SK-N-SH (cell line): ENCODE data around the gene TLX1. TPM values are rescaled to one million over a fixed set of nuclear protein-coding genes. Genes with fewer than 3 reads are reported as not detected.

Source experiments
- CTCF ChIA-PET: fragments of 300-600, 350-600 bp; formaldehyde crosslinking; extraction: SDS; loops from one replicate; lab custom pipeline; 2021; lab: Yijun Ruan, JAX
- POLR2A ChIA-PET: fragments of 350-600 bp; sonication (Branson Sonifier 250); formaldehyde crosslinking; extraction: SDS; loops from one replicate; lab custom pipeline; 2020; ENCODE audit warnings: antibody characterized with exemption, inconsistent platforms; lab: Yijun Ruan, JAX
- DNase-seq: peaks from one replicate; pipeline ENCODE4 v3.0.0; 2012
- H2AFZ ChIP-seq: fragments of 200-600 bp; sonication (generic); 2 replicates; pipeline ENCODE4 v1.8.1; 2016; ENCODE audit warnings: antibody characterized with exemption, mild to moderate bottlenecking, low read depth
- H3F3A ChIP-seq: fragments of 200-600 bp; sonication (generic); replicated peaks from 2 replicates; pipeline ENCODE3; 2016; ENCODE audit warnings: antibody characterized with exemption, mild to moderate bottlenecking; ENCODE audit not compliant: insufficient read depth
- H3K27ac ChIP-seq, 2 experiments: fragments of 200-500 bp in 1 of 2; fragments of 200-600 bp in 1 of 2; sonication (Bioruptor generic) in 1 of 2; sonication (generic), shearing (Covaris generic) in 1 of 2; 2 replicates each; pipeline versions ENCODE4 v1.5.1 to v1.6.1; 2014 to 2016; ENCODE audit warnings: low read depth in 2 of 2, inconsistent platforms in 1 of 2, low read length in 1 of 2, mild to moderate bottlenecking in 1 of 2, mixed read lengths in 1 of 2
- H3K27me3 ChIP-seq: fragments of 200-600 bp; sonication (generic), shearing (Covaris generic); 2 replicates; pipeline ENCODE4 v1.6.1; 2016; ENCODE audit warnings: mixed run types; ENCODE audit not compliant: insufficient read depth
- H3K36me3 ChIP-seq, 2 experiments: fragments of 200-500 bp in 1 of 2; fragments of 200-600 bp in 1 of 2; sonication (Bioruptor generic) in 1 of 2; sonication (generic) in 1 of 2; replicated peaks in 1 of 2; 2 replicates each; pipeline versions ENCODE3 to v1.5.1; 2014 to 2016; ENCODE audit warnings: low read length in 1 of 2, mild to moderate bottlenecking in 1 of 2; ENCODE audit not compliant: insufficient read depth in 2 of 2, control insufficient read depth in 1 of 2
- H3K4me1 ChIP-seq, 2 experiments: fragments of 200-500 bp in 1 of 2; fragments of 200-600 bp in 1 of 2; sonication (Bioruptor generic) in 1 of 2; sonication (generic), shearing (Covaris generic) in 1 of 2; 2 replicates each; pipeline versions ENCODE4 v1.5.1 to v1.6.1; 2014 to 2016; ENCODE audit warnings: low read depth in 1 of 2, low read length in 1 of 2, mixed run types in 1 of 2; ENCODE audit not compliant: insufficient read depth in 2 of 2, control insufficient read depth in 1 of 2
- H3K4me2 ChIP-seq: fragments of 200-600 bp; sonication (generic), shearing (Covaris generic); 2 replicates; pipeline ENCODE4 v1.6.1; 2017; ENCODE audit warnings: mixed run types
- H3K4me3 ChIP-seq, 2 experiments: fragments of 200-500 bp in 1 of 2; fragments of 200-600 bp in 1 of 2; sonication (Bioruptor generic) in 1 of 2; sonication (generic), shearing (Covaris generic) in 1 of 2; 2 replicates each; pipeline versions ENCODE4 v1.5.1 to v1.8.1; 2014 to 2016; ENCODE audit warnings: low read depth in 2 of 2, inconsistent platforms in 1 of 2, low read length in 1 of 2, mild to moderate bottlenecking in 1 of 2, mixed read lengths in 1 of 2, moderate library complexity in 1 of 2
- H3K79me2 ChIP-seq: fragments of 200-600 bp; sonication (generic); 2 replicates; pipeline ENCODE4 v1.8.1; 2017; ENCODE audit warnings: mild to moderate bottlenecking; ENCODE audit not compliant: insufficient read depth
- H3K9ac ChIP-seq: fragments of 200-600 bp; sonication (generic); 2 replicates; pipeline ENCODE4 v1.6.1; 2017; ENCODE audit warnings: mixed run types
- H3K9me2 ChIP-seq: fragments of 200-600 bp; sonication (generic); 2 replicates; pipeline ENCODE4 v1.6.1; 2017; ENCODE audit warnings: mixed run types
- H3K9me3 ChIP-seq: fragments of 200-600 bp; sonication (generic); 2 replicates; pipeline ENCODE4 v1.6.1; 2017; ENCODE audit warnings: mixed run types, mild to moderate bottlenecking, moderate library complexity
- H4K20me1 ChIP-seq: fragments of 200-600 bp; sonication (generic); 2 replicates; pipeline ENCODE4 v1.6.1; 2017; ENCODE audit warnings: mild to moderate bottlenecking, mixed run types; ENCODE audit not compliant: insufficient read depth
- FOXJ3 ChIP-seq: sonication (generic); formaldehyde crosslinking; IDR thresholded peaks from 2 replicates; pipeline ENCODE4 v1.5.1; 2020; ENCODE audit warnings: mild to moderate bottlenecking, missing genetic modification reagents
- GABPA ChIP-seq: IDR thresholded peaks from 2 replicates; pipeline ENCODE4 v1.4.0; 2012; ENCODE audit warnings: low read depth, mild to moderate bottlenecking
- GATA2 ChIP-seq: sonication (generic); formaldehyde crosslinking; IDR thresholded peaks from 2 replicates; pipeline ENCODE4 v1.5.0; 2020; ENCODE audit warnings: mild to moderate bottlenecking, missing genetic modification reagents
- NFIC ChIP-seq: IDR thresholded peaks from 2 replicates; pipeline ENCODE4 v1.4.0; 2012; ENCODE audit warnings: borderline replicate concordance
- NRF1 ChIP-seq: IDR thresholded peaks from 2 replicates; pipeline ENCODE4 v1.6.1; 2012; ENCODE audit warnings: low read depth, mild to moderate bottlenecking, low read length
- RAD21 ChIP-seq: IDR thresholded peaks from 2 replicates; pipeline ENCODE4 v1.6.1; 2012; ENCODE audit warnings: mild to moderate bottlenecking, low read length
- RXRA ChIP-seq: IDR thresholded peaks from 2 replicates; pipeline ENCODE4 v1.4.0; 2012; ENCODE audit warnings: low read depth, mild to moderate bottlenecking, borderline replicate concordance
- YY1 ChIP-seq: IDR thresholded peaks from 2 replicates; pipeline ENCODE4 v1.4.0; 2012; ENCODE audit warnings: low read depth, mild to moderate bottlenecking
- WGBS: methylation state at CpG from one replicate; pipeline ENCODE4 v1.1.6; 2017; ENCODE audit warnings: low lambda C conversion rate; 5-methylcytosine and 5-hydroxymethylcytosine counted together
- polyA plus RNA-seq, 3 experiments: library from polyadenylated mRNA; depleted of rRNA; stranded (reverse); fragments of >200 nt; gene quantifications; 2 replicates each; pipeline ENCODE4 v1.2.3, GENCODE V29; 2012
- TF ChIP-seq, protein P1 (sequence below): fragments of 150-350 bp; IDR thresholded peaks from 2 replicates; pipeline ENCODE4 v1.6.1; 2017; ENCODE audit warnings: antibody characterized with exemption, low read length, low read depth, borderline replicate concordance
- TF ChIP-seq, protein P2 (sequence below): IDR thresholded peaks from 2 replicates; pipeline ENCODE4 v1.4.0; 2012; ENCODE audit warnings: low read depth, borderline replicate concordance
- TF ChIP-seq, protein P3 (sequence below): IDR thresholded peaks from 2 replicates; pipeline ENCODE4 v1.4.0; 2012; ENCODE audit warnings: low read depth, borderline replicate concordance

TLX1 gene
- polyA plus RNA-seq, 1 of the 3 experiments (the other 2 are of a cell fraction) = not detected

GRCh38 chr10:101118031-101118430 lies 13.1 kb upstream of the TLX1 start:
- no peak overlapping the region for H3K4me2 ChIP-seq
- no peaks in the 10 kb centered on the region for H3K79me2 ChIP-seq
- peaks cover 75% of the 10 kb centered on the region for H3K27me3 ChIP-seq
- H3K9ac ChIP-seq = no peak overlapping the region
- H3K9me2 ChIP-seq = no peaks in the 10 kb centered on the region
- no peak overlapping the region for H3K4me3 ChIP-seq
- TF ChIP-seq RAD21 = no peak
- TF ChIP-seq FOXJ3 = no peak
- TF ChIP-seq, protein P1, sequence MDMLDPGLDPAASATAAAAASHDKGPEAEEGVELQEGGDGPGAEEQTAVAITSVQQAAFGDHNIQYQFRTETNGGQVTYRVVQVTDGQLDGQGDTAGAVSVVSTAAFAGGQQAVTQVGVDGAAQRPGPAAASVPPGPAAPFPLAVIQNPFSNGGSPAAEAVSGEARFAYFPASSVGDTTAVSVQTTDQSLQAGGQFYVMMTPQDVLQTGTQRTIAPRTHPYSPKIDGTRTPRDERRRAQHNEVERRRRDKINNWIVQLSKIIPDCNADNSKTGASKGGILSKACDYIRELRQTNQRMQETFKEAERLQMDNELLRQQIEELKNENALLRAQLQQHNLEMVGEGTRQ = no peak
- TF ChIP-seq, protein P2, sequence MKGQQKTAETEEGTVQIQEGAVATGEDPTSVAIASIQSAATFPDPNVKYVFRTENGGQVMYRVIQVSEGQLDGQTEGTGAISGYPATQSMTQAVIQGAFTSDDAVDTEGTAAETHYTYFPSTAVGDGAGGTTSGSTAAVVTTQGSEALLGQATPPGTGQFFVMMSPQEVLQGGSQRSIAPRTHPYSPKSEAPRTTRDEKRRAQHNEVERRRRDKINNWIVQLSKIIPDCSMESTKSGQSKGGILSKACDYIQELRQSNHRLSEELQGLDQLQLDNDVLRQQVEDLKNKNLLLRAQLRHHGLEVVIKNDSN = no peak
- no peak for TF ChIP-seq NFIC
- TF ChIP-seq GABPA = no peak
- TF ChIP-seq RXRA = no peak
- 67% methylated on average over 1 of the region's 1 CpG for whole genome bisulfite sequencing
- no peaks in the 10 kb centered on the region for H3F3A ChIP-seq
- CTCF ChIA-PET = interaction anchor here (1.2 to 5.1 kb wide), 3 partner anchors 9 to 24 kb away, joined by 4 to 29 read pairs (median 4); no protein-coding TSS in a partner anchor
- no peaks in the 10 kb centered on the region for H3K36me3 ChIP-seq
- DNase-seq = no peak
- peaks cover 0 to 15% of the 10 kb centered on the region in 2 experiments; a peak in 1 of 4 replicates for H3K4me1 ChIP-seq
- no peak overlapping the region for H2AFZ ChIP-seq
- H3K9me3 ChIP-seq = no peaks in the 10 kb centered on the region
- H4K20me1 ChIP-seq = no peaks in the 10 kb centered on the region
- POLR2A ChIA-PET = no interaction called here
- no peak overlapping the region for H3K27ac ChIP-seq

- H3K4me2 ChIP-seq = no peak overlapping the region
- no peaks in the 10 kb centered on the region for H3K79me2 ChIP-seq
- 64% methylated on average over 1 of the region's 2 CpGs for WGBS
- peaks cover 84% of the 10 kb centered on the region for H3K27me3 ChIP-seq
- no peaks in the 10 kb centered on the region for H3K9me3 ChIP-seq
- H3K9me2 ChIP-seq = no peaks in the 10 kb centered on the region
- TF ChIP-seq, protein P3, sequence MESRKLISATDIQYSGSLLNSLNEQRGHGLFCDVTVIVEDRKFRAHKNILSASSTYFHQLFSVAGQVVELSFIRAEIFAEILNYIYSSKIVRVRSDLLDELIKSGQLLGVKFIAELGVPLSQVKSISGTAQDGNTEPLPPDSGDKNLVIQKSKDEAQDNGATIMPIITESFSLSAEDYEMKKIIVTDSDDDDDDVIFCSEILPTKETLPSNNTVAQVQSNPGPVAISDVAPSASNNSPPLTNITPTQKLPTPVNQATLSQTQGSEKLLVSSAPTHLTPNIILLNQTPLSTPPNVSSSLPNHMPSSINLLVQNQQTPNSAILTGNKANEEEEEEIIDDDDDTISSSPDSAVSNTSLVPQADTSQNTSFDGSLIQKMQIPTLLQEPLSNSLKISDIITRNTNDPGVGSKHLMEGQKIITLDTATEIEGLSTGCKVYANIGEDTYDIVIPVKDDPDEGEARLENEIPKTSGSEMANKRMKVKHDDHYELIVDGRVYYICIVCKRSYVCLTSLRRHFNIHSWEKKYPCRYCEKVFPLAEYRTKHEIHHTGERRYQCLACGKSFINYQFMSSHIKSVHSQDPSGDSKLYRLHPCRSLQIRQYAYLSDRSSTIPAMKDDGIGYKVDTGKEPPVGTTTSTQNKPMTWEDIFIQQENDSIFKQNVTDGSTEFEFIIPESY = no peak
- no peak for TF ChIP-seq YY1
- no peak for TF ChIP-seq NRF1
- no peak for TF ChIP-seq RXRA
- TF ChIP-seq GATA2 (CRISPR knock-in tag) = no peak
- no peaks in the 10 kb centered on the region for H4K20me1 ChIP-seq
- no peak overlapping the region for H2AFZ ChIP-seq
- H3K27ac ChIP-seq = no peak overlapping the region
- H3F3A ChIP-seq = no peaks in the 10 kb centered on the region
- POLR2A ChIA-PET = no interaction called here
- H3K4me1 ChIP-seq = peaks cover 0 to 19% of the 10 kb centered on the region in 2 experiments; a peak in 1 of 4 replicates
- CTCF ChIA-PET = no interaction called here
- H3K36me3 ChIP-seq = no peaks in the 10 kb centered on the region
- H3K9ac ChIP-seq = no peak overlapping the region
- DNase-seq = no peak
- no peak overlapping the region for H3K4me3 ChIP-seq
These were observed 10.6 kb upstream of the TLX1 start for GRCh38 chr10:101120520-101120883.
